ENCODE measurements around the gene ERI2.
A peak's percentile ranks its signal among the peaks of the same experiment; 100 is the strongest.
"Not testable (repeated sequence)": the region's sequence is repeated elsewhere in the genome, so short reads cannot be mapped to it uniquely, and the experiment has no call there.

The ERI2 gene

GRCh38 chr16:20822521-20823325 is 16.5 kb upstream of the ERI2 start:
- Histone ChIP-seq H3K4me3 (ENCODE audit: low read depth in 1 of 5, low read length in 5 of 5) (no peak overlapping the region), H3K27ac (ENCODE audit: low read depth, low read length) (no peak overlapping the region), H3K36me3 (ENCODE audit: control insufficient read depth in 5 of 5, insufficient read depth in 5 of 5, low read length in 5 of 5) (peaks cover 6 to 43% (median 24%) of the 10 kb centered on the region in 5 donors), H3K9ac (ENCODE audit: low read length in 5 of 5) (no peak overlapping the region), H3K27me3 (ENCODE audit: control insufficient read depth in 5 of 5, insufficient read depth in 4 of 5, low read length in 5 of 5) (no peaks in the 10 kb centered on the region), H3K4me1 (ENCODE audit: control insufficient read depth in 5 of 5, insufficient read depth in 5 of 5, low read length in 5 of 5) (no peaks in the 10 kb centered on the region), H3K9me3 (ENCODE audit: control insufficient read depth in 5 of 5, low read length in 5 of 5) (no peaks in the 10 kb centered on the region)

GRCh38 chr16:20821682-20822081 is 15.4 kb upstream of the ERI2 start:
- H3K9ac ChIP-seq (ENCODE audit: low read length in 5 of 5): no peak overlapping the region
- no peak overlapping the region for H3K4me3 ChIP-seq (ENCODE audit: low read depth in 1 of 5, low read length in 5 of 5)
- H3K27me3 ChIP-seq (ENCODE audit: control insufficient read depth in 5 of 5, insufficient read depth in 4 of 5, low read length in 5 of 5): no peaks in the 10 kb centered on the region
- no peaks in the 10 kb centered on the region for H3K4me1 ChIP-seq (ENCODE audit: control insufficient read depth in 5 of 5, insufficient read depth in 5 of 5, low read length in 5 of 5)
- peaks cover 6 to 42% (median 20%) of the 10 kb centered on the region in 5 donors for H3K36me3 ChIP-seq (ENCODE audit: control insufficient read depth in 5 of 5, insufficient read depth in 5 of 5, low read length in 5 of 5)
- no peak overlapping the region for H3K27ac ChIP-seq (ENCODE audit: low read depth, low read length)
- no peaks in the 10 kb centered on the region for H3K9me3 ChIP-seq (ENCODE audit: control insufficient read depth in 5 of 5, low read length in 5 of 5)

GRCh38 chr16:20818929-20819585 is 12.8 kb upstream of the ERI2 start:
- Histone ChIP-seq H3K4me3 (ENCODE audit: low read depth in 1 of 5, low read length in 5 of 5) (no peak overlapping the region), H3K27me3 (ENCODE audit: control insufficient read depth in 5 of 5, insufficient read depth in 4 of 5, low read length in 5 of 5) (no peaks in the 10 kb centered on the region), H3K4me1 (ENCODE audit: control insufficient read depth in 5 of 5, insufficient read depth in 5 of 5, low read length in 5 of 5) (no peaks in the 10 kb centered on the region), H3K9ac (ENCODE audit: low read length in 5 of 5) (no peak overlapping the region), H3K27ac (ENCODE audit: low read depth, low read length) (no peak overlapping the region), H3K9me3 (ENCODE audit: control insufficient read depth in 5 of 5, low read length in 5 of 5) (no peaks in the 10 kb centered on the region), H3K36me3 (ENCODE audit: control insufficient read depth in 5 of 5, insufficient read depth in 5 of 5, low read length in 5 of 5) (peaks cover 8 to 41% (median 25%) of the 10 kb centered on the region in 5 donors)

- Histone ChIP-seq H3K9me3 (ENCODE audit: control insufficient read depth in 5 of 5, low read length in 5 of 5) (no peaks in the 10 kb centered on the region), H3K9ac (ENCODE audit: low read length in 5 of 5) (no peak overlapping the region), H3K27me3 (ENCODE audit: control insufficient read depth in 5 of 5, insufficient read depth in 4 of 5, low read length in 5 of 5) (no peaks in the 10 kb centered on the region), H3K36me3 (ENCODE audit: control insufficient read depth in 5 of 5, insufficient read depth in 5 of 5, low read length in 5 of 5) (peaks cover 4 to 24% (median 15%) of the 10 kb centered on the region in 5 donors), H3K27ac (ENCODE audit: low read depth, low read length) (no peak overlapping the region), H3K4me3 (ENCODE audit: low read depth in 1 of 5, low read length in 5 of 5) (no peak overlapping the region), H3K4me1 (ENCODE audit: control insufficient read depth in 5 of 5, insufficient read depth in 5 of 5, low read length in 5 of 5) (no peaks in the 10 kb centered on the region)
These were observed 8.5 kb upstream of the ERI2 start for GRCh38 chr16:20814784-20815183.

- no peaks in the 10 kb centered on the region for H3K27me3 ChIP-seq (ENCODE audit: control insufficient read depth in 5 of 5, insufficient read depth in 4 of 5, low read length in 5 of 5)
- peaks cover 4 to 20% (median 10%) of the 10 kb centered on the region in 5 donors for H3K36me3 ChIP-seq (ENCODE audit: control insufficient read depth in 5 of 5, insufficient read depth in 5 of 5, low read length in 5 of 5)
- no peak overlapping the region for H3K27ac ChIP-seq (ENCODE audit: low read depth, low read length)
- H3K4me1 ChIP-seq (ENCODE audit: control insufficient read depth in 5 of 5, insufficient read depth in 5 of 5, low read length in 5 of 5): peaks cover 0 to 1% (median under 1%) of the 10 kb centered on the region in 5 donors
- H3K9me3 ChIP-seq (ENCODE audit: control insufficient read depth in 5 of 5, low read length in 5 of 5): no peaks in the 10 kb centered on the region
- no peak overlapping the region for H3K9ac ChIP-seq (ENCODE audit: low read length in 5 of 5)
- no peak overlapping the region for H3K4me3 ChIP-seq (ENCODE audit: low read depth in 1 of 5, low read length in 5 of 5)
These were observed 6.2 kb upstream of the ERI2 start for GRCh38 chr16:20812510-20812909.

GRCh38 chr16:20811889-20812439 is 5.7 kb upstream of the ERI2 start:
- H3K27ac ChIP-seq (ENCODE audit: low read depth, low read length): no peak overlapping the region
- no peaks in the 10 kb centered on the region for H3K9me3 ChIP-seq (ENCODE audit: control insufficient read depth in 5 of 5, low read length in 5 of 5)
- H3K4me1 ChIP-seq (ENCODE audit: control insufficient read depth in 5 of 5, insufficient read depth in 5 of 5, low read length in 5 of 5): peaks cover 0 to 7% (median 6%) of the 10 kb centered on the region in 5 donors
- no peak overlapping the region for H3K9ac ChIP-seq (ENCODE audit: low read length in 5 of 5)
- peaks cover 4 to 18% (median 9%) of the 10 kb centered on the region in 5 donors for H3K36me3 ChIP-seq (ENCODE audit: control insufficient read depth in 5 of 5, insufficient read depth in 5 of 5, low read length in 5 of 5)
- H3K4me3 ChIP-seq (ENCODE audit: low read depth in 1 of 5, low read length in 5 of 5): no peak overlapping the region
- H3K27me3 ChIP-seq (ENCODE audit: control insufficient read depth in 5 of 5, insufficient read depth in 4 of 5, low read length in 5 of 5): no peaks in the 10 kb centered on the region

GRCh38 chr16:20807862-20808261 is 1.6 kb upstream of the ERI2 start:
- no peaks in the 10 kb centered on the region for H3K27me3 ChIP-seq (ENCODE audit: control insufficient read depth in 5 of 5, insufficient read depth in 4 of 5, low read length in 5 of 5)
- no peaks in the 10 kb centered on the region for H3K9me3 ChIP-seq (ENCODE audit: control insufficient read depth in 5 of 5, low read length in 5 of 5)
- no peak overlapping the region for H3K27ac ChIP-seq (ENCODE audit: low read depth, low read length)
- no peak overlapping the region for H3K9ac ChIP-seq (ENCODE audit: low read length in 5 of 5)
- H3K36me3 ChIP-seq (ENCODE audit: control insufficient read depth in 5 of 5, insufficient read depth in 5 of 5, low read length in 5 of 5): no peaks in the 10 kb centered on the region
- peaks cover 0 to 24% (median 18%) of the 10 kb centered on the region in 5 donors for H3K4me1 ChIP-seq (ENCODE audit: control insufficient read depth in 5 of 5, insufficient read depth in 5 of 5, low read length in 5 of 5)
- H3K4me3 ChIP-seq (ENCODE audit: low read depth in 1 of 5, low read length in 5 of 5): no peak overlapping the region

- peak overlapping the region; percentile 89 to 97 (median 95) for H3K4me3 ChIP-seq (ENCODE audit: low read depth in 1 of 5, low read length in 5 of 5)
These were observed 546 bp downstream of the ERI2 start for GRCh38 chr16:20805684-20806167.

GRCh38 chr16:20803561-20804214 is 2.6 kb downstream of the ERI2 start:
- no peaks in the 10 kb centered on the region for H3K9me3 ChIP-seq (ENCODE audit: control insufficient read depth in 5 of 5, low read length in 5 of 5)
- no peaks in the 10 kb centered on the region for H3K27me3 ChIP-seq (ENCODE audit: control insufficient read depth in 5 of 5, insufficient read depth in 4 of 5, low read length in 5 of 5)
- H3K4me1 ChIP-seq (ENCODE audit: control insufficient read depth in 5 of 5, insufficient read depth in 5 of 5, low read length in 5 of 5): peaks cover 0 to 24% (median 18%) of the 10 kb centered on the region in 5 donors
- H3K4me3 ChIP-seq (ENCODE audit: low read depth in 1 of 5, low read length in 5 of 5): no peak overlapping the region
- no peak overlapping the region for H3K9ac ChIP-seq (ENCODE audit: low read length in 5 of 5)
- H3K36me3 ChIP-seq (ENCODE audit: control insufficient read depth in 5 of 5, insufficient read depth in 5 of 5, low read length in 5 of 5): peaks cover 0 to 13% (median 5%) of the 10 kb centered on the region in 5 donors
- H3K27ac ChIP-seq (ENCODE audit: low read depth, low read length): no peak overlapping the region

More at GRCh38 chr16:20805684-20806167, 546 bp downstream of the ERI2 start:
- Histone ChIP-seq H3K4me1 (ENCODE audit: control insufficient read depth in 5 of 5, insufficient read depth in 5 of 5, low read length in 5 of 5) (peaks cover 0 to 24% (median 18%) of the 10 kb centered on the region in 5 donors), H3K27ac (ENCODE audit: low read depth, low read length) (peak overlapping the region; percentile 94), H3K9ac (ENCODE audit: low read length in 5 of 5) (peak overlapping the region; percentile 82 to 95 (median 89))
- H3K27me3 ChIP-seq (ENCODE audit: control insufficient read depth in 5 of 5, insufficient read depth in 4 of 5, low read length in 5 of 5); H3K36me3 ChIP-seq (ENCODE audit: control insufficient read depth in 5 of 5, insufficient read depth in 5 of 5, low read length in 5 of 5); H3K9me3 ChIP-seq (ENCODE audit: control insufficient read depth in 5 of 5, low read length in 5 of 5): not testable (repeated sequence)
